Measurements from ENCODE around the gene MON2.

GRCh38 chr12:62472472-62472871, 5.8 kb downstream of the MON2 start:
- TF ChIP-seq CTCF (IDR thresholded peaks at IDR 0.05): no peak
- no peak for TF ChIP-seq EZH2 (IDR thresholded peaks at IDR 0.05)
- TF ChIP-seq EZH2phosphoT487 (IDR thresholded peaks at IDR 0.05): no peak

All from neural progenitor cell (in vitro differentiated cells).